Left ventricle myocardium inferior (tissue), 1 donor: Measurements from ENCODE around the gene PCK1. TPM values are rescaled to one million over a fixed set of nuclear protein-coding genes. Genes with fewer than 3 reads are reported as not detected.

Experiments used
- DNase-seq: peaks from one replicate; pipeline ENCODE4 v3.0.0-alpha.2; 2020
- H3K27ac ChIP-seq: fragments of 200-600 bp; replicated peaks from 2 replicates; pipeline ENCODE4 v1.8.0; 2021
- H3K27me3 ChIP-seq: fragments of 200-600 bp; 2 replicates; pipeline ENCODE4 v1.8.0; 2021; ENCODE audit warnings: low read depth
- H3K36me3 ChIP-seq: fragments of 200-600 bp; 2 replicates; pipeline ENCODE4 v1.8.0; 2021
- H3K4me1 ChIP-seq: fragments of 200-600 bp; 2 replicates; pipeline ENCODE4 v1.8.0; 2021
- H3K4me3 ChIP-seq: fragments of 200-600 bp; 2 replicates; pipeline ENCODE4 v1.8.0; 2021; ENCODE audit warnings: mild to moderate bottlenecking, moderate library complexity
- H3K9me3 ChIP-seq: fragments of 200-600 bp; replicated peaks from 2 replicates; pipeline ENCODE4 v1.8.0; 2021
- intact Hi-C: fragments of 100-400 bp; cut with micrococcal nuclease; formaldehyde crosslinking; loops from one replicate; pipeline ENCODE4 v1.11.0; 2022
- total RNA-seq: library from RNA; stranded (reverse); fragmentation: NEBNext Ultra II Directional; extraction: Animal tissue kit (Norgen Biotek cat#: 25700); gene quantifications from one replicate; pipeline ENCODE4 v1.2.1, GENCODE V29; 2021
- TF ChIP-seq, protein P1 (sequence below): fragments of 200-600 bp; IDR thresholded peaks from 2 replicates; pipeline ENCODE4 v1.8.0; 2021; ENCODE audit warnings: antibody characterized with exemption, mild to moderate bottlenecking, borderline replicate concordance
- donor health status: DM: no; HTN: yes; CAD: no; lungs with severe emphysema.

Gene PCK1
- total RNA-seq, 1 donor from 2014 or later: 0.25 TPM

DNA sequence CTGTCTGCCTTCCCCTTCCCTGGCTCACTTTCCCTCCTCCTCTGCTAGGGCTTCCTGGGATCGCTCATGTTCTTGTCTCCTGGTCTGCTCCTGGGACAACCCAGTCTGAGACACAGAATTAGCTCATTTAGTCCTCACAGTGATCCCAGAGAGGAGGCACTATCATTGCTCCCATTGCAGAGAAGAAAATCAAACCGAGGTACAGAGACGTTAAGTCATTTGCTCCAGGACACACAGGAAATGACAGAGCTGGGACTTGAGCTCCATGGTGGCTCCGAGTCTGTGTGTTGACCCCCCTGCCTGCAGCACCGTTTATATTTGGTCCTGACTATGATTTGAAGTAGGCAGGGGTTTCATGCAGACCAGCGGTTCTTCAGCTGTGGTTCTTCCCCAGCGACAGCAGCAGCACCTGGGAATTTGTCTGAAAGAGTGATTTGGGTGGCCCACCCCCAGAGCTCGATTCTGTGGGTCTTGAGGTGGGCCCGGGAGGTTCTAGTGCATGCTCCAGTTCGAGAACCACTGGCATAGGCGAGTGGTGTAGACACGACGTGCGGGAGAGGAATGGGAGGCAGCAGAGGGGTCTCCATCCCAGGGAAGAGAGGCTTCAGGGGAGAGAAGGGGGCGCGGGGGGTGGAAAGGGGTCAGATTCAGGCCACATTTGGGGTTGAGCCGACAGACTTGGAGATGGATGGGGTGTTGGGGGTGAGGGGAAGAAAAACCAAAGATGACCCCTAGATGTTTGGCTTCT lies 24.7 kb downstream of the PCK1 start:
- intact Hi-C loops: no loop called here
- no peaks in the 10 kb centered on the region for H3K4me1 ChIP-seq
- H3K36me3 ChIP-seq: no peaks in the 10 kb centered on the region
- DNase-seq: no peak
- H3K9me3 ChIP-seq: peaks cover 10% of the 10 kb centered on the region
- peaks cover 93% of the 10 kb centered on the region for H3K27me3 ChIP-seq
- TF ChIP-seq, protein P1, sequence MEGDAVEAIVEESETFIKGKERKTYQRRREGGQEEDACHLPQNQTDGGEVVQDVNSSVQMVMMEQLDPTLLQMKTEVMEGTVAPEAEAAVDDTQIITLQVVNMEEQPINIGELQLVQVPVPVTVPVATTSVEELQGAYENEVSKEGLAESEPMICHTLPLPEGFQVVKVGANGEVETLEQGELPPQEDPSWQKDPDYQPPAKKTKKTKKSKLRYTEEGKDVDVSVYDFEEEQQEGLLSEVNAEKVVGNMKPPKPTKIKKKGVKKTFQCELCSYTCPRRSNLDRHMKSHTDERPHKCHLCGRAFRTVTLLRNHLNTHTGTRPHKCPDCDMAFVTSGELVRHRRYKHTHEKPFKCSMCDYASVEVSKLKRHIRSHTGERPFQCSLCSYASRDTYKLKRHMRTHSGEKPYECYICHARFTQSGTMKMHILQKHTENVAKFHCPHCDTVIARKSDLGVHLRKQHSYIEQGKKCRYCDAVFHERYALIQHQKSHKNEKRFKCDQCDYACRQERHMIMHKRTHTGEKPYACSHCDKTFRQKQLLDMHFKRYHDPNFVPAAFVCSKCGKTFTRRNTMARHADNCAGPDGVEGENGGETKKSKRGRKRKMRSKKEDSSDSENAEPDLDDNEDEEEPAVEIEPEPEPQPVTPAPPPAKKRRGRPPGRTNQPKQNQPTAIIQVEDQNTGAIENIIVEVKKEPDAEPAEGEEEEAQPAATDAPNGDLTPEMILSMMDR: no peak
- H3K4me3 ChIP-seq: no peak overlapping the region
- no peak overlapping the region for H3K27ac ChIP-seq

DNA sequence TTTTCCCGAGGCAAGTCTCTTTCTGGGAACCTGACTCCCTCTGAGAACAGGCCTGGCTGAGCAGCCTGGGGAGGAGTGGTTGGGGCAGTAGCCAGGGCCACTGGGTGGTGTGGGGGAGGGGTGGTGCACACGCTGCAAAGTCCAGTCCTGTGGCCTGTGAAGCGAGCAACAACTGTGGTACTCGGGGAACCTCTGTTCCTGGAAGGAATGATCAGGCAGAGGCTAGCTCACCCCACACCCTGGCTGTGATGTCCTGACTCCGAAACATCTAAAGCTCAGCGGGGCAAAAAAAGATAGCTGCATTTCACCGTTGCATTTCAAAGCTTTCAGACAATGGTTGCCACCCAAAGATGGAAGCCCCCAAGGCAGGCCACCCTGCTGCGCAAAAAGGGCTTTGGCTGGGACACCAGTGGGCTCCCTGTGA lies 25.5 kb downstream of the PCK1 start:
- peaks cover 10% of the 10 kb centered on the region for H3K9me3 ChIP-seq
- no peaks in the 10 kb centered on the region for H3K4me1 ChIP-seq
- no peak for DNase-seq
- peaks cover 86% of the 10 kb centered on the region for H3K27me3 ChIP-seq
- H3K36me3 ChIP-seq: no peaks in the 10 kb centered on the region
- intact Hi-C loops: no loop called here
- no peak overlapping the region for H3K4me3 ChIP-seq
- H3K27ac ChIP-seq: no peak overlapping the region
- TF ChIP-seq, protein P1: no peak

DNA sequence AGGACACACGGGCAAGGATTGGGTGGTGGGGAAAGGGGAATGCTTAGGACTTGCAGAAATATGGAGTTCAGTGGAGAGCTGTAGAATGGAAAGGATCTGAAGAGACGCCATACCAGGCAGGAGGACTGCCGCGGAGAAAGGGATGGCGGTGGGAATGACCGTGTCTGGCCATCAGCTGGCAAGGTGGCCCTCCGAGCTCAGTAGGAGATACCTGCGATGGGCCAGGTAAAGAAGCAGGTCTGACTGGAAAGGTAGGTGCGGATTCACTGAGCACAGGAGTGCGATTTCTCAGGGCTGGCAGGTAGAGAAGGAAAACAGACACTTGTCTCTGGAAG lies 26.0 kb downstream of the PCK1 start:
- no peaks in the 10 kb centered on the region for H3K36me3 ChIP-seq
- TF ChIP-seq, protein P1: no peak
- peaks cover 80% of the 10 kb centered on the region for H3K27me3 ChIP-seq
- peaks cover 10% of the 10 kb centered on the region for H3K9me3 ChIP-seq
- no peak for DNase-seq
- no peaks in the 10 kb centered on the region for H3K4me1 ChIP-seq
- no peak overlapping the region for H3K27ac ChIP-seq
- intact Hi-C loops: no loop called here
- H3K4me3 ChIP-seq: no peak overlapping the region

DNA sequence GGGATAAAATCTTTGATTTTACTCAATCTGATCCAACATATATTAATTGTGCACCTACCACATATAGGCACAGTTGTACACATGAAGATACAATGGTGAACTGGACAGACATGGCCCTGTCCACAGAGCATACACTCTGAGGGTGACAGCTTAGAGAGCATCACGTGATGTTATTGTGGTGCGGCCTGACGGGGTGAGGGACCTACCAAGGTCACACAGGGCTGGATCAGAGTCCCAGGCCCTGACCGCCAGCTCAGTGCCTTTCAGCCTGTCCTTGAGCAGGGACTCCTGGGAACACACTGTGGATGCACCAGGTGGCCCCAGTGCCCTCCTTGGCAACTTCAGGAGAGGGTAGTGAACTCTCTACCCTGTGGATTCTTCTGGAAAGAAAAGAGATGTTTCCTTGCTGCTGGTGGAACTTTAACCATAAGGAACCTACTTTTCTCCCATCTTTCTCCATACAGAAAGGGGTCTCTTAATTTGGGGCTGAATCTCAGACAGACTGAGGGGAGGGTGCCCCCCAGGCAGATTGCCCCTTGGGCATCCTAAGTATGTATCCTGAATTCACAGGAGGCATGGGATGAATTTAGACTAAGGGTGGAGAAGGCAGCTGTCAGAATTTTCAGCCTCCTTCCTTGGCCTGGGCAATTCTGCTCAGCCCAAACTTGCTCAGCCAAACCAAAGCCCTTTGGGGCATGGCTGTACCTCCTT lies 26.5 kb downstream of the PCK1 start:
- intact Hi-C loops: no loop called here
- TF ChIP-seq, protein P1: no peak
- H3K4me1 ChIP-seq: no peaks in the 10 kb centered on the region

DNA sequence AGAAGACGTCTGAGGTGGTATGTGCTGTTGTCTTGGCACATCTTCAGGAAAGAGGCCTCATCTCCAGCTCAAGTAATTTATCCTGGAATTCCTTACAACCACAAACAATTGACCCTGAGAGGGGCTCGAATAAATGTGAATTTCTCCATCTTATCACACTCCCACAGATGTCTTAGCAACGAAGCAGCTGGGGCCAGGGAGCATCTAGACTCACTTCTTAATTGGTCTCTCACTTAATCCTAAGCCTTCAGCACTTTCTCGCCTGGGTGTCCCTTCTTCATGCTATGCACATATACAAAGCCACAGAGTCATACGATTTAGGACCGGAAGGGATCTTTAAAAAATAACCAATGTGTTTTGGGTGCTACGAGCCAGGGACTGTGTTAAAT lies 27.1 kb downstream of the PCK1 start:
- no peak for DNase-seq
- Histone ChIP-seq H3K36me3 (no peaks in the 10 kb centered on the region), H3K4me1 (no peaks in the 10 kb centered on the region), H3K27me3 (peaks cover 70% of the 10 kb centered on the region), H3K9me3 (peaks cover 10% of the 10 kb centered on the region), H3K27ac (no peak overlapping the region), H3K4me3 (no peak overlapping the region)
- TF ChIP-seq, protein P1: no peak
- intact Hi-C loops: no loop called here

More for the DNA sequence above, 26.5 kb downstream of the PCK1 start:
- no peak overlapping the region for H3K27ac ChIP-seq
- H3K27me3 ChIP-seq: peaks cover 75% of the 10 kb centered on the region
- H3K9me3 ChIP-seq: peaks cover 10% of the 10 kb centered on the region
- no peak for DNase-seq
- H3K4me3 ChIP-seq: no peak overlapping the region
- no peaks in the 10 kb centered on the region for H3K36me3 ChIP-seq
